B cell (primary cell): ENCODE measurements around the gene PAGE3.

Experiments
- CTCF ChIP-seq: fragments of 200-600 bp; IDR thresholded peaks from one replicate; pipeline ENCODE4 v1.8.0; 2022; ENCODE audit warnings: antibody characterized with exemption, mild to moderate bottlenecking
- EZH2 ChIP-seq: IDR thresholded peaks from 2 replicates; pipeline ENCODE4 v1.6.1; 2012; ENCODE audit warnings: borderline replicate concordance, low read depth, mild to moderate bottlenecking, moderate library complexity, low read length; ENCODE audit not compliant: insufficient read depth, poor library complexity, severe bottlenecking

DNA sequence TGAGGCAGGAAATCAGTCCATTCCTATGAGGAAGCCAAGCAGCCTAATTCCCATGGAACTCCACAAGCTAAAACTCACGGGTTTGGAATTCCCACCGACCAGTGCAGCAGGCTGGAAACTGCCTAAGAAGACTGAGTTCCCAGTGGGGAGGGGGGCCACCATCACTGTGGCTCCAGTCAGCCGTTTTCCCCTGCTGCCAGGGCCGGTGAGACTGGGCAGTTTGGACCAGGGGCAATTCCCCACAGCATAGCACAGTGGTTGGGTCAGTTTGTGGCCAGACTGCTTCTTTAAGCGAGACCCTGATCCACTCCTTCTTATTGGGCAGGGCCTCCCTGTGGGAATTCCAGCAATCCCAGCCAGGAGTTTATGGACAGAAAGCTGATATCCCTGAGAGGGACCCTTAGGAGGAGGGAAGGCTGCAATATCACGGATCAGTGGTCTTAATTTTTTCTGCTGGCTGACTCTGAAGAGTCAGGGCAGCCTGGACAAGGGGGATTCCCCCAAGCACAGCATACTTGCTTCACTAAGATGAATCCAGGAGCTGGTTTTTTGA is 23.9 kb downstream of the PAGE3 start:
- TF ChIP-seq CTCF (no peak), EZH2 (no peak)
